ENCODE data around the gene NPAS3. TPM values are rescaled to one million over a fixed set of nuclear protein-coding genes. Genes with fewer than 3 reads are reported as not detected.

Gene NPAS3
- polyA plus RNA-seq, 4 donors = 0.30 to 0.81 (median 0.62) TPM; not detected in 1

- 82 to 90% (median 83%) methylated on average over 5 of the region's 5 CpGs for WGBS, 3 donors
- no peak for FAIRE-seq
- H3K27ac ChIP-seq (ENCODE audit: low read depth in 1 of 3, low read length in 2 of 3) = no peak overlapping the region
- H3K36me3 ChIP-seq (ENCODE audit: control insufficient read depth in 3 of 3, insufficient read depth in 2 of 3, low read depth in 1 of 3, low read length in 3 of 3) = no peaks in the 10 kb centered on the region
- H3K9me3 ChIP-seq (ENCODE audit: control insufficient read depth in 2 of 2, insufficient read depth in 1 of 2, low read depth in 1 of 2, low read length in 1 of 2) = no peaks in the 10 kb centered on the region
- DNase-seq = no peak
- no peak overlapping the region for H3K4me3 ChIP-seq (ENCODE audit: low read depth in 1 of 3, low read length in 3 of 3)
- no peaks in the 10 kb centered on the region for H3K4me1 ChIP-seq (ENCODE audit: control insufficient read depth in 3 of 3, insufficient read depth in 2 of 3, low read depth in 1 of 3, low read length in 2 of 3)
- H3K27me3 ChIP-seq (ENCODE audit: control insufficient read depth in 3 of 3, insufficient read depth in 3 of 3, low read length in 3 of 3) = peaks cover 0 to 3% (median 0%) of the 10 kb centered on the region in 3 donors
Measured at GRCh38 chr14:33643426-33644181, 704.9 kb downstream of the NPAS3 start.

- Histone ChIP-seq H3K27ac (ENCODE audit: low read depth in 1 of 3, low read length in 2 of 3) (no peak overlapping the region), H3K27me3 (ENCODE audit: control insufficient read depth in 3 of 3, insufficient read depth in 3 of 3, low read length in 3 of 3) (peaks cover 0 to 3% (median 0%) of the 10 kb centered on the region in 3 donors), H3K4me1 (ENCODE audit: control insufficient read depth in 3 of 3, insufficient read depth in 2 of 3, low read depth in 1 of 3, low read length in 2 of 3) (no peaks in the 10 kb centered on the region), H3K9me3 (ENCODE audit: control insufficient read depth in 2 of 2, insufficient read depth in 1 of 2, low read depth in 1 of 2, low read length in 1 of 2) (no peaks in the 10 kb centered on the region), H3K4me3 (ENCODE audit: low read depth in 1 of 3, low read length in 3 of 3) (no peak overlapping the region), H3K36me3 (ENCODE audit: control insufficient read depth in 3 of 3, insufficient read depth in 2 of 3, low read depth in 1 of 3, low read length in 3 of 3) (no peaks in the 10 kb centered on the region)
- DNase-seq (no peak), FAIRE-seq (no peak)
- WGBS, 3 donors = 83 to 90% (median 89%) methylated on average over 2 of the region's 2 CpGs
Measured at GRCh38 chr14:33646692-33647260, 708.1 kb downstream of the NPAS3 start.

DNA sequence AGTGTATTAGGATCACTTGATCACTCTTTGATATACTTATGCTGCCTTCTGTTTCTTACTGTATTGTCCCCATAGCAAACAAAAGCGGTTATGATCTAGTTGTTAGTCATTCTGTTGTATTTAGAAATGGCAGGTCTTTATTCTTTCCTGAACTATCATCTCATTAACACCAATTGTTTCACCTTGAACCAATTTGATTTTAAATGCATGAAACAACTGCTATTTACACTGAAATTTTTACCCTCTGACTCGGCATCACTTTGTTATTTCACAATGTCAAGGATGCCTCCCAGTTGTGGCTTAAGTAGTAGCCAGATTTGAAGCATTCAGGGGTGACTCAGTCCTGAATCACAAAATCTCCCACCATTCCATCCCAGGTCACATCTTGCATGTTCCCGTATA, 708.7 kb downstream of the NPAS3 start:
- no peak for DNase-seq
- Histone ChIP-seq H3K27ac (ENCODE audit: low read depth in 1 of 3, low read length in 2 of 3) (no peak overlapping the region), H3K9me3 (ENCODE audit: control insufficient read depth in 2 of 2, insufficient read depth in 1 of 2, low read depth in 1 of 2, low read length in 1 of 2) (no peaks in the 10 kb centered on the region), H3K36me3 (ENCODE audit: control insufficient read depth in 3 of 3, insufficient read depth in 2 of 3, low read depth in 1 of 3, low read length in 3 of 3) (no peaks in the 10 kb centered on the region), H3K4me3 (ENCODE audit: low read depth in 1 of 3, low read length in 3 of 3) (no peak overlapping the region), H3K4me1 (ENCODE audit: control insufficient read depth in 3 of 3, insufficient read depth in 2 of 3, low read depth in 1 of 3, low read length in 2 of 3) (no peaks in the 10 kb centered on the region), H3K27me3 (ENCODE audit: control insufficient read depth in 3 of 3, insufficient read depth in 3 of 3, low read length in 3 of 3) (no peaks in the 10 kb centered on the region)
- 83 to 88% (median 85%) methylated on average over 3 of the region's 3 CpGs for WGBS, 3 donors
- FAIRE-seq = no peak

- Histone ChIP-seq H3K36me3 (ENCODE audit: control insufficient read depth in 3 of 3, insufficient read depth in 2 of 3, low read depth in 1 of 3, low read length in 3 of 3) (no peaks in the 10 kb centered on the region), H3K27ac (ENCODE audit: low read depth in 1 of 3, low read length in 2 of 3) (no peak overlapping the region), H3K9me3 (ENCODE audit: control insufficient read depth in 2 of 2, insufficient read depth in 1 of 2, low read depth in 1 of 2, low read length in 1 of 2) (no peaks in the 10 kb centered on the region), H3K4me3 (ENCODE audit: low read depth in 1 of 3, low read length in 3 of 3) (no peak overlapping the region), H3K27me3 (ENCODE audit: control insufficient read depth in 3 of 3, insufficient read depth in 3 of 3, low read length in 3 of 3) (no peaks in the 10 kb centered on the region), H3K4me1 (ENCODE audit: control insufficient read depth in 3 of 3, insufficient read depth in 2 of 3, low read depth in 1 of 3, low read length in 2 of 3) (no peaks in the 10 kb centered on the region)
- 59 to 72% (median 71%) methylated on average over 3 of the region's 3 CpGs for WGBS, 3 donors
- DNase-seq (no peak), FAIRE-seq (no peak)
Measured at GRCh38 chr14:33650430-33650829, 711.8 kb downstream of the NPAS3 start.

GRCh38 chr14:33652566-33653307, 714.1 kb downstream of the NPAS3 start:
- FAIRE-seq (no peak), DNase-seq (no peak)
- H3K4me3 ChIP-seq (ENCODE audit: low read depth in 1 of 3, low read length in 3 of 3) = no peak overlapping the region
- H3K27ac ChIP-seq (ENCODE audit: low read depth in 1 of 3, low read length in 2 of 3) = no peak overlapping the region
- H3K36me3 ChIP-seq (ENCODE audit: control insufficient read depth in 3 of 3, insufficient read depth in 2 of 3, low read depth in 1 of 3, low read length in 3 of 3) = no peaks in the 10 kb centered on the region
- no peaks in the 10 kb centered on the region for H3K27me3 ChIP-seq (ENCODE audit: control insufficient read depth in 3 of 3, insufficient read depth in 3 of 3, low read length in 3 of 3)
- no peaks in the 10 kb centered on the region for H3K4me1 ChIP-seq (ENCODE audit: control insufficient read depth in 3 of 3, insufficient read depth in 2 of 3, low read depth in 1 of 3, low read length in 2 of 3)
- H3K9me3 ChIP-seq (ENCODE audit: control insufficient read depth in 2 of 2, insufficient read depth in 1 of 2, low read depth in 1 of 2, low read length in 1 of 2) = no peaks in the 10 kb centered on the region
- WGBS, 3 donors = 74 to 85% (median 79%) methylated on average over 11 of the region's 11 CpGs

- no peaks in the 10 kb centered on the region for H3K27me3 ChIP-seq (ENCODE audit: control insufficient read depth in 3 of 3, insufficient read depth in 3 of 3, low read length in 3 of 3)
- H3K4me3 ChIP-seq (ENCODE audit: low read depth in 1 of 3, low read length in 3 of 3) = no peak overlapping the region
- FAIRE-seq = no peak
- 72 to 77% (median 74%) methylated on average over 6 of the region's 6 CpGs for WGBS, 3 donors
- H3K4me1 ChIP-seq (ENCODE audit: control insufficient read depth in 3 of 3, insufficient read depth in 2 of 3, low read depth in 1 of 3, low read length in 2 of 3) = no peaks in the 10 kb centered on the region
- H3K27ac ChIP-seq (ENCODE audit: low read depth in 1 of 3, low read length in 2 of 3) = no peak overlapping the region
- H3K9me3 ChIP-seq (ENCODE audit: control insufficient read depth in 2 of 2, insufficient read depth in 1 of 2, low read depth in 1 of 2, low read length in 1 of 2) = no peaks in the 10 kb centered on the region
- no peaks in the 10 kb centered on the region for H3K36me3 ChIP-seq (ENCODE audit: control insufficient read depth in 3 of 3, insufficient read depth in 2 of 3, low read depth in 1 of 3, low read length in 3 of 3)
- no peak for DNase-seq
Measured at GRCh38 chr14:33653308-33653695, 714.6 kb downstream of the NPAS3 start.

GRCh38 chr14:33655421-33655820, 716.7 kb downstream of the NPAS3 start:
- no peaks in the 10 kb centered on the region for H3K4me1 ChIP-seq (ENCODE audit: control insufficient read depth in 3 of 3, insufficient read depth in 2 of 3, low read depth in 1 of 3, low read length in 2 of 3)
- no peak overlapping the region for H3K4me3 ChIP-seq (ENCODE audit: low read depth in 1 of 3, low read length in 3 of 3)
- no peaks in the 10 kb centered on the region for H3K9me3 ChIP-seq (ENCODE audit: control insufficient read depth in 2 of 2, insufficient read depth in 1 of 2, low read depth in 1 of 2, low read length in 1 of 2)
- 69 to 78% (median 74%) methylated on average over 4 of the region's 4 CpGs for WGBS, 3 donors
- no peak for FAIRE-seq
- DNase-seq = no peak
- H3K36me3 ChIP-seq (ENCODE audit: control insufficient read depth in 3 of 3, insufficient read depth in 2 of 3, low read depth in 1 of 3, low read length in 3 of 3) = no peaks in the 10 kb centered on the region
- no peaks in the 10 kb centered on the region for H3K27me3 ChIP-seq (ENCODE audit: control insufficient read depth in 3 of 3, insufficient read depth in 3 of 3, low read length in 3 of 3)
- no peak overlapping the region for H3K27ac ChIP-seq (ENCODE audit: low read depth in 1 of 3, low read length in 2 of 3)

DNA sequence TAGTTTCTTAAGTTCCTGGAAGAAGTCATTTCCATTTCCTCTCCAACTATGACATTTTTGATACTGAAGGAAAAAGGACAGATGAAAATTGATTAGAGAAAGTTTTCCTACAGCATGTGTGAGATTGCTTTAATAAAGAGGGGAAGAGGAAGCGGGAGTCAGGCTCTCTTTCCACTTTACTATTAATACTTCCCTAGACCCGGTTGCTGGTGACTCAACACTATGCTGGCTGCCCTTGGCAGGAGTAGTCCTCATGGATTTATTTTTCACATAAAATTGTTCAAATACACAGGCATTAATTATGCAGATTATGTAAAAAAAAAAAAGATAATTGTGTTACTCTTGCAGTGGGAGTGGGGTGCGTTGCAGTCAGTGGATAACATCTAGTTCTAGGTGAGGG, 718.8 kb downstream of the NPAS3 start:
- no peaks in the 10 kb centered on the region for H3K27me3 ChIP-seq (ENCODE audit: control insufficient read depth in 3 of 3, insufficient read depth in 3 of 3, low read length in 3 of 3)
- 77 to 89% (median 87%) methylated on average over 3 of the region's 3 CpGs for WGBS, 3 donors
- FAIRE-seq = no peak
- no peak overlapping the region for H3K4me3 ChIP-seq (ENCODE audit: low read depth in 1 of 3, low read length in 3 of 3)
- H3K36me3 ChIP-seq (ENCODE audit: control insufficient read depth in 3 of 3, insufficient read depth in 2 of 3, low read depth in 1 of 3, low read length in 3 of 3) = no peaks in the 10 kb centered on the region
- no peaks in the 10 kb centered on the region for H3K4me1 ChIP-seq (ENCODE audit: control insufficient read depth in 3 of 3, insufficient read depth in 2 of 3, low read depth in 1 of 3, low read length in 2 of 3)
- no peak overlapping the region for H3K27ac ChIP-seq (ENCODE audit: low read depth in 1 of 3, low read length in 2 of 3)
- no peaks in the 10 kb centered on the region for H3K9me3 ChIP-seq (ENCODE audit: control insufficient read depth in 2 of 2, insufficient read depth in 1 of 2, low read depth in 1 of 2, low read length in 1 of 2)
- DNase-seq = no peak
